T-helper 2 cell treated with Interferon-gamma antibody and Interleukin-4, amounts not matched to agents 5 μg/mL and 100 μg/mL, for 36 hours (primary cell): Measurements from ENCODE around the gene APCDD1L.

Source experiments
- DNase-seq: peaks from one replicate; pipeline ENCODE4 v3.0.0; 2021; ENCODE audit warnings: low spot score
- H3K27ac Mint-ChIP-seq: one replicate; pipeline ENCODE4 v1.8.0; 2021; ENCODE audit warnings: mild to moderate bottlenecking, mixed read lengths
- H3K27me3 Mint-ChIP-seq: one replicate; pipeline ENCODE4 v1.8.0; 2021; ENCODE audit warnings: low read depth, mixed read lengths
- H3K36me3 Mint-ChIP-seq: one replicate; pipeline ENCODE4 v1.8.0; 2021; ENCODE audit warnings: low read depth, mixed read lengths
- H3K4me1 Mint-ChIP-seq: one replicate; pipeline ENCODE4 v1.8.0; 2021; ENCODE audit warnings: low read depth, mixed read lengths
- H3K4me3 Mint-ChIP-seq: one replicate; pipeline ENCODE4 v1.8.0; 2022; ENCODE audit warnings: mild to moderate bottlenecking, moderate library complexity, mixed read lengths
- H3K9me3 Mint-ChIP-seq: one replicate; pipeline ENCODE4 v1.8.0; 2021; ENCODE audit warnings: mixed read lengths

The APCDD1L gene

DNA sequence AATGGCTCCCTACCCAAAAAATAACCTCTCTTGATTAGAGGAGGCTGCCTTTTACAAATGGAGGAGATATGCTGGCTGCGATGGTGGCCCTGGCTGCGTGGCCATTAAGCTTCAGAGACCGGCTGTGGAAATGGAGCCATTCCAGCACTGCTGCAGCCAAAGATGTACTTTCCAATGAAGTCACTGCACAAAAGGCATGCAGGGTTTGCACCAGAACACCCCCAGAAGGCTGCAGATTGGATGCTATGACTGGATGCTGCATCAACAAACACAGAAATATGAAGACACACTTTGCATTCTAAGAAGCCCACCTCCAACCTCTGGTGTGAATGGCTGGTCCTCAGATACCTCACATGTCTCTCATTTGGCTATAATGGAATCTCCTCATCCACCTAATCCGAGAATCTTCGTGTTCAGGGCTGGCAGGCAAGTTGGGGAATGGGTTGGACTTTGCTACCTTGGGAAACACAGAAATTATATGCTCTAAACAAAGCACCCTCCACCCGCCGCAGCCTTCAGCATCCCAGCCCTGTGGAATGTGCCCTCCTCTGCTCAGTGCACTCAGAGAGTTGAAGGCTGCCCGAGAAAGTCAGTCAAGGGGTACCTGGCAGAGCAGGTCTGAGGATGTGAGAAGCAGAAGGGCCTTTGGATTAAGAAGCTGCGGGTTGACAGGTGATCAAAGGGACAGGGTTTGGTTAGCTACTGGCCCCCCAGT, 35.3 kb downstream of the APCDD1L start:
- H3K4me1 Mint-ChIP-seq: no peaks in the 10 kb centered on the region
- H3K27me3 Mint-ChIP-seq: peaks cover 14% of the 10 kb centered on the region
- H3K27ac Mint-ChIP-seq: no peak overlapping the region
- no peak overlapping the region for H3K4me3 Mint-ChIP-seq
- no peaks in the 10 kb centered on the region for H3K9me3 Mint-ChIP-seq
- H3K36me3 Mint-ChIP-seq: no peaks in the 10 kb centered on the region
- no peak for DNase-seq

- H3K4me1 Mint-ChIP-seq: no peaks in the 10 kb centered on the region
- no peak for DNase-seq
- H3K9me3 Mint-ChIP-seq: no peaks in the 10 kb centered on the region
- H3K36me3 Mint-ChIP-seq: no peaks in the 10 kb centered on the region
- no peak overlapping the region for H3K4me3 Mint-ChIP-seq
- no peak overlapping the region for H3K27ac Mint-ChIP-seq
- H3K27me3 Mint-ChIP-seq: peaks cover 14% of the 10 kb centered on the region
These were observed 36.9 kb downstream of the APCDD1L start for GRCh38 chr20:58478141-58478805.

DNA sequence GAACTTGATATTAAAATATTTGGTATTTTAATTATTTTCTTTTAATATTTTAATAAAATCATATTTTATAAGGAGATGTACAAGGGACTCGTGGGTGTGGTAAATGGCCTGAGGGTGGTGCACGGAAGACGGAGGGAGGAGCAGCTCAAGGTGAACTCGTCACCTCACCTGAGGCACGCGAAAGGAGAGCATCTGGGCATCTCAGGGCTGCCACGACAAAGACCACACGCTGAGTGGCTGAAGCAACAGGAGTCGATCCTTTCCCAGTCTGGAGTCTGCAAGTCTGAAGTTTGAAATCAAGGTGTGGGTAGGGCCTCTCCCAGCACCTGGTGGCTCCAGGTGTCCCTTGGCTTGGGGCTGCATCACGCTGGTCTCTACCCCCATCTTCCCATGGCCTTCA, 39.7 kb downstream of the APCDD1L start:
- no peak for DNase-seq
- no peaks in the 10 kb centered on the region for H3K9me3 Mint-ChIP-seq
- H3K27me3 Mint-ChIP-seq: peaks cover 8% of the 10 kb centered on the region
- H3K27ac Mint-ChIP-seq: no peak overlapping the region
- no peaks in the 10 kb centered on the region for H3K36me3 Mint-ChIP-seq
- no peak overlapping the region for H3K4me3 Mint-ChIP-seq
- no peaks in the 10 kb centered on the region for H3K4me1 Mint-ChIP-seq

DNA sequence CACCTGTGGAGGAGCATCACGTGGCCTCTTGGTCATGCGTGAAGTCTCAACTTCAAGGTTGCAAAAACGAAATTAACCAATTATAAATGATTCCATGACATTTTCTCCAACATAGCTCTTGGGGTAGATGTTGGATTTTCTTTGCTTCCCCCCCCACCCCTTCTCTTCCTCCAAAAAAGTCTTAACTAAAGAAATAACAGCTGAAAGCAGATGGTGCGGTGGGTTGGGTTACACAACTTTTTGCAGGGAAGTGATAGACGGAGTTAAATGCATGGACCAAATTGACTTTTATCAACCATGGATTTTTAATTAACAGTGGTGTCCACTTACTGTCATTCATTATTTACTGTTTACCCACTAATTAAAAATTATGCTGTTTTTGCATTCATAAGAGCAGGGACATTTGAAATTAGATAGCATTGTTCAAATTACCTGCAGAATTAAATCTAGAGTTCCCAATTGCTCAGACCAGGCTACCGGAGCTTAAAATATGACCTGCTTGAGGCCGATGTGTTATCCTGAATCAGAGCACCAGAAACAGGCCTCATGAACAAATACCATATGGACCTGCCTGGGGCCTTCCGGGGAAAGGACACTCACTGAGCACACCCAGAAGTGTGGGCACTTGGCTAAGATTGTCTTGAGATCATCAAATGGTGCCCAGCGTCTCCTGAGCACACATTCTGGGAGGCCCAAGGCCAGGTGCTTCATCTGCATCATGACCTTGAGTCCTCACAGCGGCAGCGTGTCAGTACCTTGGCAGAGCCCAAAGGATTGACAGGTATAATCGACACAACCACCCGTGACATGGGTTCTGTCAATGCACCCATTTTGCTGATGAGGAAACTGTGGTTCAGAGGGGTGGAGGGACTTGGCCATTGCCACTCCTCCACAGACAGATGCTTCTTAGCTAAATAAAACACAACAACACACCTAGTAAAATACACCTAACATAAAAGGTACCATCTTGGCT, 41.5 kb downstream of the APCDD1L start:
- Mint-ChIP-seq H3K9me3 (no peaks in the 10 kb centered on the region), H3K27me3 (peaks cover 4% of the 10 kb centered on the region), H3K4me3 (no peak overlapping the region), H3K4me1 (no peaks in the 10 kb centered on the region), H3K36me3 (no peaks in the 10 kb centered on the region), H3K27ac (no peak overlapping the region)
- no peak for DNase-seq

DNA sequence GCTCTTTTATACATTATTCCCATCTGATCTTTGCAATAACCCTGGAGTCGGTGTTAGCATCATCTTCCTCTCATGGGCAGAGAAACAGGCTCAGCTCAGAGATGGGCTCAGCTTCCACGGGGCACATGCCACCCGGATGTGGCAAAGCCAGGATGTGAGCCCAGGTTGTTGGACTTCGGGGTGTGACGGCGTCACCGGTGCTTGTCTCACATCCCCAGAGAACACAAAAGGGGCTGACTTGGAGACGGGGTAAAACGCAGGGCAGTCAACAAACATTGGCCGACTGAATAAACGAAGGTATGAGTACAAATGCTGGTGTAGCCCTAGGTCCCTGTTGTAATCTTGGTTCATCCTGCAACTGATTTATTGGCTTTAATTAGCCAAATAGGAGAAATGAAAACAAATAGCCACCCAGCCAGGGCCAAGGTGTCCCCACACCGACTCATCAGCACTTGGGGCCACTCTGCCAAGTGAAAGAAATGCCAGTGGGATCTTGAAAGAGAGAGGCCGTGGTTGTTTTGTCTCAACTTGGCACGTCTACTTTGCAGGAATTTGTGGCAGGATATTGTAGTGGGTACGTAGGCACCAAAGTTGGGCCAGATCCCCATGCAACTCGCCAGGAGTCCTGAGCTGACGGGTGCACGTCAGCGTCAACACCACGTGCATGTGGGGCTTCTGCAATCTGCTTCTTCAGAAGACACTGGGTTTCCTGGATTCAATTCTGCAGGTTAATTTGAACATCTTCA, 42.8 kb downstream of the APCDD1L start:
- Mint-ChIP-seq H3K4me3 (no peak overlapping the region), H3K27me3 (peaks cover 2% of the 10 kb centered on the region), H3K36me3 (no peaks in the 10 kb centered on the region), H3K4me1 (no peaks in the 10 kb centered on the region), H3K27ac (no peak overlapping the region), H3K9me3 (no peaks in the 10 kb centered on the region)
- DNase-seq: no peak

- Mint-ChIP-seq H3K36me3 (no peaks in the 10 kb centered on the region), H3K9me3 (no peaks in the 10 kb centered on the region), H3K4me3 (no peak overlapping the region), H3K4me1 (no peaks in the 10 kb centered on the region), H3K27ac (no peak overlapping the region), H3K27me3 (peaks cover 2% of the 10 kb centered on the region)
- DNase-seq: no peak
These were observed 43.7 kb downstream of the APCDD1L start for GRCh38 chr20:58471193-58472164.

DNA sequence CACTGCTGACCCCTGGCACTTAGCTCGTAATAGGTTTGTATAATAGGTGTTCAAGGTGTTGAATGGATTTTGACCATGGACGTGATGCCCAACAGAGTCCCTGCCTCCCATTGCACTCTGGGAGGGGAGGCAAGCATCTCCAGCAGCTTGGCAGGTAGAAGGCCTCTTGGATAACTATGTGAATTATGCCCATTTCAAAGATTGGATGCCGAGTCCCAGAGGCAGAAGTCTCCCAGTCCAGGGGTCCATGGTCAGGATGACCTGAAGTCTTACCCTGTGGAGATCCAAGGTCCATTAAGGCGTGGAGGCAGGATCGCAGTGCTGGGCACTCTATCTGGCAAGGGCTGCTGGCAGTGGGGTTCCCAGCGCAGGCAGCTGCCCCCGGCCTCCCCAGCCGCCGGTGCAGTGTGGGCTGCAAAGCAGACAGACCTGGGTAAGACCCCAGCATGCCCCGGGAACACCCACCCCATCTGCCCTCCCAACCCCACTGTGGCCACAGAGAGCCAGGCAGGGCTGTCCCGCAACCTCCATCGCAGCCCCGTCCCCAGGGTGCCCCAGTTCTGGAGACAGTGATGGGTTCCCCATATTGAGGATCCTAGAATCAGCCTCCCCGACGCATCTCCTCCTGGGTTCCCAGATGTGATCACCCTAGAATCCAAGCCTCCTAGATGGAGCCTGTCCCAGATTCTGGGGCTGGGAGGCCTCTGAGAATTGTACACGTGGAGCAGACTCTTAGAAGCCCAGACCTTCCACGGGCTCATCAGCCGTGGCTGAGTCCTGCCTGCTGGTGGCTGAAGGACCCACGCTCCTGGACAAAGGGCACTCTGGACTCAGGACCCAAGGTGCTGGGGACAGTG, 44.6 kb downstream of the APCDD1L start:
- Mint-ChIP-seq H3K27ac (no peak overlapping the region), H3K36me3 (no peaks in the 10 kb centered on the region), H3K27me3 (peaks cover 7% of the 10 kb centered on the region), H3K4me3 (no peak overlapping the region), H3K4me1 (no peaks in the 10 kb centered on the region), H3K9me3 (no peaks in the 10 kb centered on the region)
- DNase-seq: no peak

- no peak overlapping the region for H3K27ac Mint-ChIP-seq
- no peaks in the 10 kb centered on the region for H3K4me1 Mint-ChIP-seq
These were observed 45.6 kb downstream of the APCDD1L start for GRCh38 chr20:58469616-58470015.

DNA sequence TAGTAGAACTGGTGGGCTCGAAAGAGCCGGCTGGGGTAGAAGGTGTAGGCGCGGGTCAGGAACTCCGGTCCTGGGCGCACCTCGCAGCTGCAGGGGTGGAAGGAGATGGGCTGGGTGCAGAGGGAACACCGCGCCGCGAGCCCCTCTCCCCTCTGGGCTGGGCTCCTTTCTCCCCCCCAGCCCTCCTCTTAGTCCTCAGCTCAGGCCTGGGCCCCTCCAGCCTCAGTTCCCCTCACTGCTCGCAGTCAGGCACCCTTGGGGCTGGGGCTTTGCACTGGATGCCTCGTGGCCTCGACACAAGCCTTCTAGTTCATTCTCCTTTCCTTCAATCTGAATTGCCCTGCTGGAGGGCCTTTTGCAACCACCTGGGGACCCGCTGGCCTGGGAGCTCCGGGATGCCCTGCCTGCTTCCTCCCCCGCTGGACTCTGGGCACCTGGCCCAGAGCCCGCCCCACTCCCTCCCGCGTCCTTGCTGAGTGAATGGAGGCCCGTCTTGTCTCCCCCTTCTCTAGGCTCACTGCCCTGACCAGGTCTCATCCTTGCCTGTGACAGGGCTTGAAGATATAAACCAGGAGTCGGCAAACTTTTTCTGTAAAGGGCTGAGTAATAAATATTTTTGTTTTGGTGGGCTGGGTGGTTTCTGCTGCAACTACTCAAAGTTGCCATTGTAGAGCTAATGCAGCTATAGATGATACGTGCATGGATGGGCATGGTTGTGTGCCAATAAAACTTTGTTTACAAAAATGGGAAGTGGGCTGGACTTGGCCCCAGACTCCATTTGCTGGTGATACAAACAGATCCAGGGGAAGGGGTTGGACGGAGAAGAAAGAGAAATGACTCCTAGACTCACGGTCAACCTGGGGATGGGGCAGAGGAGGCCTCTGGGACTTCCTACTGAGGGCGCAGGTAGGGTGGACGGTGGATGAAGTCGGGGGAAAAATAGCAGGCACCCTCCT, 47.3 kb downstream of the APCDD1L start:
- Mint-ChIP-seq H3K4me1 (no peaks in the 10 kb centered on the region), H3K27me3 (peaks cover 7% of the 10 kb centered on the region), H3K36me3 (no peaks in the 10 kb centered on the region), H3K27ac (no peak overlapping the region), H3K9me3 (no peaks in the 10 kb centered on the region), H3K4me3 (no peak overlapping the region)
- no peak for DNase-seq

More at GRCh38 chr20:58469616-58470015, 45.6 kb downstream of the APCDD1L start:
- Mint-ChIP-seq H3K36me3 (no peaks in the 10 kb centered on the region), H3K9me3 (no peaks in the 10 kb centered on the region), H3K4me3 (no peak overlapping the region), H3K27me3 (peaks cover 7% of the 10 kb centered on the region)
- no peak for DNase-seq

DNA sequence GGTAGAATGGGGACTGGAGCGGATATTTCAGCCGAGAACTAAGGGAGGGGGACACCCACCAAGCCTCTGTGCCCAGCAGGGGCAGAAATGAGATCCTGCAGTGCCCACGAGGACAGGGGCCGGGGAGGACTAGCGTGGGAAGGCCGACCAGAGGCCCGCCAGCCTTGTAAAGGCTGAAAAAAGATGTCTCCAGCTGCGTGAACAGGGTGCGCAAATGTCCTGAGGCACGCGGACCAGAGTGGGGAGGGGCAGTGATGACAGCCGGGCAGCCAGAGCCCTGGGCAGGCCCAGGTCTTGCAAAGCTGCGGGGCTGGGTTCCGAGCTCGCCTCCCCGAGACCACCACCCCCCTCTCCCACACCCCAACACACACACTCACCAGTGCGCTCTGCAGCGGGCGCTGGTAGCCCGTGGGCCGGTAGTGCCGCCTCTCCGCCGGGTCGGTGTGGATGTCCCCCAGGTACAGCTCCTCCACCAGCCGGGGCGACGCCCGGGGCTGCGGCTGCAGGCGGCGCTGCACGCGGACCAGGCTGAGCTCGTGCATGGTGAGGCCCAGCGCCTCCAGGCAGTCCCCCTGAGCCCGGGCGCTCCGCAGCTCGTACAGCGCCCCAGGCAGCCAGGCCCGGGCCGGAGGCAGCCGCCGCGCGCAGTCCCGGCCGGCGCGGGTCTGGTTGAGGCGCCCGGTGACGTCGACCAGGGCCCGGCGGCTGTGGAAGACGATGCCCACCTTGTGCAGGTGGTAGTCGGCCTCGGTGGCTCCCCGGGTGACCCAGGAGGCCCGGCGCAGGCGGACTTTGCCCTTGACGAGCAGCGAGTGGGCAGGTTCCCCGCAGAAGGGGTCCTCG, 48.2 kb downstream of the APCDD1L start:
- Mint-ChIP-seq H3K36me3 (no peaks in the 10 kb centered on the region), H3K27ac (no peak overlapping the region), H3K4me3 (no peak overlapping the region), H3K9me3 (no peaks in the 10 kb centered on the region), H3K27me3 (peaks cover 7% of the 10 kb centered on the region), H3K4me1 (no peaks in the 10 kb centered on the region)
- DNase-seq: no peak
